Fibroblast of lung (primary cell): Measurements from ENCODE around the gene CNNM2. TPM values are rescaled to one million over a fixed set of nuclear protein-coding genes. Genes with fewer than 3 reads are reported as not detected.

ENCODE experiments used
- DNase-seq, 2 donors: peaks; one replicate each; pipeline versions ENCODE4 v3.0.0 to v3.0.0-alpha.2; 2010; ENCODE audit warnings: low read depth in 2 of 2
- H2AFZ ChIP-seq: 2 replicates; pipeline ENCODE4 v1.5.1; 2012; ENCODE audit warnings: low read length, control low read depth, inconsistent platforms
- H3K27ac ChIP-seq: 2 replicates; pipeline ENCODE4 v1.5.1; 2011; ENCODE audit warnings: low read length, control low read depth; ENCODE audit not compliant: insufficient read depth
- H3K27me3 ChIP-seq: 2 replicates; pipeline ENCODE4 v1.5.1; 2011; ENCODE audit warnings: mild to moderate bottlenecking, low read length; ENCODE audit not compliant: control insufficient read depth, insufficient read depth
- H3K36me3 ChIP-seq: 2 replicates; pipeline ENCODE4 v1.5.1; 2011; ENCODE audit warnings: low read length; ENCODE audit not compliant: control insufficient read depth, insufficient read depth
- H3K4me1 ChIP-seq: 2 replicates; pipeline ENCODE4 v1.5.1; 2011; ENCODE audit warnings: low read length; ENCODE audit not compliant: control insufficient read depth, insufficient read depth; ENCODE audit errors: extremely low read depth
- H3K4me2 ChIP-seq: 2 replicates; pipeline ENCODE4 v1.5.1; 2011; ENCODE audit warnings: low read length, control low read depth; ENCODE audit not compliant: insufficient read depth; ENCODE audit errors: extremely low read depth
- H3K4me3 ChIP-seq, 4 experiments: fragments of 200-600 bp in 1 of 4; sonication (generic) in 1 of 4; replicated peaks in 1 of 4; 2 replicates each; pipeline ENCODE4 v1.5.1; 2011 to 2016; ENCODE audit warnings: low read length in 4 of 4, low read depth in 3 of 4, mild to moderate bottlenecking in 3 of 4, control low read depth in 2 of 4, inconsistent platforms in 1 of 4, mixed read lengths in 1 of 4; ENCODE audit not compliant: insufficient read depth in 1 of 4; ENCODE audit errors: control extremely low read depth in 1 of 4
- H3K79me2 ChIP-seq: 2 replicates; pipeline ENCODE4 v1.5.1; 2012; ENCODE audit warnings: mild to moderate bottlenecking, low read length, inconsistent platforms; ENCODE audit not compliant: control insufficient read depth, insufficient read depth
- H3K9ac ChIP-seq: 2 replicates; pipeline ENCODE4 v1.5.1; 2011; ENCODE audit warnings: mild to moderate bottlenecking, low read length, control low read depth; ENCODE audit not compliant: insufficient read depth
- H3K9me3 ChIP-seq: 2 replicates; pipeline ENCODE4 v1.5.1; 2012; ENCODE audit warnings: low read depth, low read length; ENCODE audit not compliant: control insufficient read depth, insufficient read depth
- H4K20me1 ChIP-seq: 2 replicates; pipeline ENCODE4 v1.5.1; 2011; ENCODE audit warnings: low read length; ENCODE audit not compliant: control insufficient read depth, insufficient read depth; ENCODE audit errors: extremely low read depth
- EZH2 ChIP-seq: IDR thresholded peaks from 2 replicates; pipeline ENCODE4 v1.5.1; 2012; ENCODE audit warnings: low read length, control low read depth, mild to moderate bottlenecking; ENCODE audit errors: missing control alignments
- polyA plus RNA-seq, 2 donors: library from polyadenylated mRNA; depleted of rRNA in 1 of 2; stranded (reverse) in 1 of 2; unstranded in 1 of 2; fragments of >200 nt; gene quantifications; 2 replicates each; pipeline ENCODE4 v1.2.1, GENCODE V29; 2011 to 2012; ENCODE audit warnings: missing spikeins in 1 of 2
- total RNA-seq: library from RNA; depleted of rRNA; stranded (reverse); fragments of >200 nt; gene quantifications from 2 replicates; pipeline ENCODE4 v1.2.1, GENCODE V29; 2014
- TF ChIP-seq, protein P1 (sequence below), 2 donors: IDR thresholded peaks in 1 of 2; conservative IDR thresholded peaks in 1 of 2; 1 replicate in 1 of 2; 2 replicates in 1 of 2; pipeline ENCODE4 v1.5.1; 2011 to 2012; ENCODE audit warnings: low read length in 2 of 2, control low read depth in 1 of 2, inconsistent platforms in 1 of 2, low read depth in 1 of 2, mild to moderate bottlenecking in 1 of 2

CNNM2 gene
- total and polyA plus RNA-seq, 2 donors (not counting 1 experiment from before 2014, with no cell fraction given), result 3.4 to 6.1 TPM

DNA sequence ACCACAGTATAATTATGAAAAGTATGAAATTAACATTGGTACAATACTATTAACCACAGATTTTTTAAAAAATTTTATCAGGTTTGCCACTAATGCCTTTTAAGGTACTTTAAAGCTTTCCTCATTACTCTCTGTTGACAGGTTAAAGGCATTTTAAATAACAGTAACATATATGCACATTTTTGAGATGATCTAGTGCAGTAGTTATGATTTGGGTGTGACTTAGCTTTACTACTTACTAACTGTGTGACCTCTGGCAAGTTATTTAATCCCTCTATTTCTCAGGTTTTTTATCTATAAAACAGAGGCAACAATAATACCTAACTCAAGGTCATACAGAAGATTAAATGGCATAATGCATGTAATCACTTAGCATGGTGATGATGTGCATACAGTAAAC, 180.1 kb downstream of the CNNM2 start:
- TF ChIP-seq, protein P1, sequence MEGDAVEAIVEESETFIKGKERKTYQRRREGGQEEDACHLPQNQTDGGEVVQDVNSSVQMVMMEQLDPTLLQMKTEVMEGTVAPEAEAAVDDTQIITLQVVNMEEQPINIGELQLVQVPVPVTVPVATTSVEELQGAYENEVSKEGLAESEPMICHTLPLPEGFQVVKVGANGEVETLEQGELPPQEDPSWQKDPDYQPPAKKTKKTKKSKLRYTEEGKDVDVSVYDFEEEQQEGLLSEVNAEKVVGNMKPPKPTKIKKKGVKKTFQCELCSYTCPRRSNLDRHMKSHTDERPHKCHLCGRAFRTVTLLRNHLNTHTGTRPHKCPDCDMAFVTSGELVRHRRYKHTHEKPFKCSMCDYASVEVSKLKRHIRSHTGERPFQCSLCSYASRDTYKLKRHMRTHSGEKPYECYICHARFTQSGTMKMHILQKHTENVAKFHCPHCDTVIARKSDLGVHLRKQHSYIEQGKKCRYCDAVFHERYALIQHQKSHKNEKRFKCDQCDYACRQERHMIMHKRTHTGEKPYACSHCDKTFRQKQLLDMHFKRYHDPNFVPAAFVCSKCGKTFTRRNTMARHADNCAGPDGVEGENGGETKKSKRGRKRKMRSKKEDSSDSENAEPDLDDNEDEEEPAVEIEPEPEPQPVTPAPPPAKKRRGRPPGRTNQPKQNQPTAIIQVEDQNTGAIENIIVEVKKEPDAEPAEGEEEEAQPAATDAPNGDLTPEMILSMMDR (conservative IDR thresholded peaks at IDR 0.05 in 1 of 2, IDR thresholded peaks at IDR 0.05 in 1 of 2; ENCODE audit: low read depth in 1 of 2, low read length in 2 of 2), result no peak
- no peak for TF ChIP-seq EZH2
- no peaks in the 10 kb centered on the region for H3K27me3 ChIP-seq
- H2AFZ ChIP-seq, result no peak overlapping the region

DNA sequence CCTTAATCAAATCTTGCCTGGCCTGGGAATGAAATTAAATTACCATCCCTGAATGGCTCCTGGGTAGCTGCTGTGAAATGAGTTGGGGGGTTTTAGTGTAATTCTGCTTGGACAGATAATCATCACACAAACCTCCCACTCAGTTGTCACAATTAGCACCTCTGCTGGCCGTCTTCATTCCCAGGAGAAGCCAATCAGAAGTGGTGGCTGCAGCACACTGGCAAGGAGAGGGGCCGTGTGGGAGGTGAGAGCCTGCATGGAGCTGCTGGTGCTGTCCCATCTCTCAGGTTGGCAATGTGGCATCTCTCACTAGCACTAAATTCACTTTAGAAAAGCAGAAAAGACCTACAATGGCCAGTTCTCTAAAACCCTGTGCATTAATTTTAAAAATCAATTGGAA, 182.5 kb downstream of the CNNM2 start:
- TF ChIP-seq, protein P1 (conservative IDR thresholded peaks at IDR 0.05 in 1 of 2, IDR thresholded peaks at IDR 0.05 in 1 of 2; ENCODE audit: low read depth in 1 of 2, low read length in 2 of 2), result no peak
- no peak for TF ChIP-seq EZH2
- Histone ChIP-seq H3K27me3 (no peaks in the 10 kb centered on the region), H3K9me3 (no peaks in the 10 kb centered on the region), H3K79me2 (no peaks in the 10 kb centered on the region), H3K4me1 (no peaks in the 10 kb centered on the region), H3K27ac (no peak overlapping the region), H3K36me3 (peaks cover 11% of the 10 kb centered on the region), H3K4me3 (no peak overlapping the region), H4K20me1 (no peaks in the 10 kb centered on the region), H2AFZ (no peak overlapping the region), H3K9ac (no peak overlapping the region), H3K4me2 (no peak overlapping the region)
- no peak for DNase-seq

More for the DNA sequence above, 180.1 kb downstream of the CNNM2 start:
- H4K20me1 ChIP-seq, result no peaks in the 10 kb centered on the region
- H3K36me3 ChIP-seq, result peaks cover 15% of the 10 kb centered on the region
- no peak for DNase-seq
- H3K9me3 ChIP-seq, result no peaks in the 10 kb centered on the region
- H3K4me2 ChIP-seq, result no peak overlapping the region
- H3K4me1 ChIP-seq, result no peaks in the 10 kb centered on the region
- no peak overlapping the region for H3K9ac ChIP-seq
- H3K27ac ChIP-seq, result no peak overlapping the region
- no peaks in the 10 kb centered on the region for H3K79me2 ChIP-seq
- H3K4me3 ChIP-seq, result no peak overlapping the region

DNA sequence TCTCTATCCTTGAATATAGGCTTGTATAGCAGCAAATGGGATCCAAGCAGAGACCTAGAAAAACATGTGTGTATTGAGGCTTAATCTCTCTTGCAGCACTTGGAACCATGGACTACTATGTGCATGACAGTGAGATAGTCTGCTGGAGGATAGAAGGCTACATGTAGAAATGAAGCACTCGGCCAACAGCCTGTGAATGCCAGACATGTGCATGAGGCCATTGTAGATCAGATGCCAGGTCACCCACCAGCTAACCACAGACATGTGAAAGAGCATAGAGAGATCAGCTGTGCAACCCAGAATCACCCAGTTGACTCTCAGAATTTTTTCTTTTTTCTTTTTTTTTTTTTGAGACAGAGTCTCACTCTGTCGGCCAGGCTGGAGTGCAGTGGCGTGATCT, 184.1 kb downstream of the CNNM2 start:
- Histone ChIP-seq H3K9ac (no peak overlapping the region), H3K27me3 (no peaks in the 10 kb centered on the region), H3K36me3 (peaks cover 11% of the 10 kb centered on the region), H3K4me1 (no peaks in the 10 kb centered on the region), H3K4me3 (no peak overlapping the region), H4K20me1 (no peaks in the 10 kb centered on the region), H3K4me2 (no peak overlapping the region), H2AFZ (no peak overlapping the region), H3K27ac (no peak overlapping the region), H3K9me3 (no peaks in the 10 kb centered on the region), H3K79me2 (no peaks in the 10 kb centered on the region)
- TF ChIP-seq, protein P1 (conservative IDR thresholded peaks at IDR 0.05 in 1 of 2, IDR thresholded peaks at IDR 0.05 in 1 of 2; ENCODE audit: low read depth in 1 of 2, low read length in 2 of 2), result no peak
- no peak for TF ChIP-seq EZH2
- peak in 1 of 2 donors; percentile 11 for DNase-seq
